AG04450 (cell line): ENCODE measurements around the gene CRTC1. TPM values are rescaled to one million over a fixed set of nuclear protein-coding genes. Genes with fewer than 3 reads are reported as not detected.

Experiments
- CTCF ChIA-PET: fragments of 300-600, 350-600 bp; formaldehyde crosslinking; extraction: SDS; loops from one replicate; lab custom pipeline; 2022; ENCODE audit warnings: antibody characterized with exemption, inconsistent platforms; lab: Charles Lee
- POLR2A ChIA-PET: fragments of 350-600 bp; formaldehyde crosslinking; extraction: SDS; loops from one replicate; lab custom pipeline; 2021; ENCODE audit warnings: antibody characterized with exemption, inconsistent platforms; lab: Yijun Ruan, JAX
- DNase-seq: peaks from one replicate; pipeline ENCODE4 v3.0.0-alpha.2; 2011; ENCODE audit warnings: low read depth, low spot score
- H3K27ac ChIP-seq: one replicate; pipeline ENCODE4 v1.5.1; 2012; ENCODE audit warnings: low read depth, low read length, control low read depth
- H3K27me3 ChIP-seq: one replicate; pipeline ENCODE4 v1.6.0; 2012; ENCODE audit warnings: low read length; ENCODE audit not compliant: control insufficient read depth, insufficient read depth
- H3K4me3 ChIP-seq: 2 replicates; pipeline ENCODE4 v1.5.1; 2011; ENCODE audit warnings: mild to moderate bottlenecking, low read depth, low read length, control low read depth
- H3K9me3 ChIP-seq: 2 replicates; pipeline ENCODE4 v1.5.1; 2012; ENCODE audit warnings: low read length; ENCODE audit not compliant: control insufficient read depth, insufficient read depth
- CTCF ChIP-seq: IDR thresholded peaks from 2 replicates; pipeline ENCODE4 v1.5.1; 2011; ENCODE audit warnings: low read depth, low read length, control low read depth, inconsistent platforms
- polyA plus RNA-seq: library from polyadenylated mRNA; depleted of rRNA; stranded (reverse); fragments of >200 nt; gene quantifications from 2 replicates; pipeline ENCODE4 v1.2.3, GENCODE V29; 2011

The CRTC1 gene
- polyA plus RNA-seq, 1 experiment, result 1.0 TPM

GRCh38 chr19:18765224-18765623 is 81.7 kb downstream of the CRTC1 start:
- H3K27me3 ChIP-seq, result no peaks in the 10 kb centered on the region
- H3K27ac ChIP-seq, result no peak overlapping the region
- H3K9me3 ChIP-seq, result no peaks in the 10 kb centered on the region
- H3K4me3 ChIP-seq, result no peak overlapping the region
- no peak for TF ChIP-seq CTCF
- ChIA-PET CTCF (interaction anchor here (1.7 kb wide), 1 partner anchor 82 kb away, joined by 5 read pairs; no protein-coding TSS in a partner anchor), POLR2A (no interaction called here)
- no peak for DNase-seq

GRCh38 chr19:18768046-18768771 is 84.7 kb downstream of the CRTC1 start:
- H3K4me3 ChIP-seq, result no peak overlapping the region
- no peaks in the 10 kb centered on the region for H3K27me3 ChIP-seq
- DNase-seq, result no peak
- ChIA-PET CTCF (interaction anchor here (1.1 kb wide), 1 partner anchor 175 kb away, joined by 3 read pairs; no protein-coding TSS in a partner anchor), POLR2A (interaction anchor here (0.6 kb wide), 1 partner anchor 61 kb away, joined by 4 read pairs; no protein-coding TSS in a partner anchor)
- no peak overlapping the region for H3K27ac ChIP-seq
- no peaks in the 10 kb centered on the region for H3K9me3 ChIP-seq
- no peak for TF ChIP-seq CTCF

GRCh38 chr19:18768997-18769891 is 85.8 kb downstream of the CRTC1 start:
- no peak overlapping the region for H3K4me3 ChIP-seq
- H3K27ac ChIP-seq, result no peak overlapping the region
- H3K9me3 ChIP-seq, result no peaks in the 10 kb centered on the region
- ChIA-PET POLR2A (interaction anchor here (0.6 kb wide), 1 partner anchor 60 kb away, joined by 4 read pairs; no protein-coding TSS in a partner anchor), CTCF (interaction anchor here (0.5 to 1.1 kb wide), 2 partner anchors 177 to 198 kb away, joined by 3 read pairs; partner anchors contain the start of gene UBA52)
- no peaks in the 10 kb centered on the region for H3K27me3 ChIP-seq
- TF ChIP-seq CTCF, result no peak
- DNase-seq, result no peak

GRCh38 chr19:18769989-18770528 is 86.6 kb downstream of the CRTC1 start:
- Histone ChIP-seq H3K4me3 (no peak overlapping the region), H3K9me3 (no peaks in the 10 kb centered on the region; the same call in 1 of the 2 replicates), H3K27me3 (no peaks in the 10 kb centered on the region), H3K27ac (no peak overlapping the region)
- no peak for DNase-seq
- ChIA-PET POLR2A (no interaction called here), CTCF (interaction anchor here (0.5 kb wide), 1 partner anchor 199 kb away, joined by 3 read pairs; the partner anchor contains the start of gene UBA52)
- no peak for TF ChIP-seq CTCF
